HPDE6-E6E7 (cell line): Measurements from ENCODE around the gene ZBED2.
"Not testable (repeated sequence)": the region's sequence is repeated elsewhere in the genome, so short reads cannot be mapped to it uniquely, and the experiment has no call there.

Experiments used
- DNase-seq: peaks from one replicate; pipeline ENCODE4 v3.0.0; 2011; ENCODE audit warnings: missing footprints; ENCODE audit errors: extremely low spot score

Gene ZBED2

GRCh38 chr3:111571907-111572460, 23.2 kb downstream of the ZBED2 start:
- DNase-seq, result no peak

DNA sequence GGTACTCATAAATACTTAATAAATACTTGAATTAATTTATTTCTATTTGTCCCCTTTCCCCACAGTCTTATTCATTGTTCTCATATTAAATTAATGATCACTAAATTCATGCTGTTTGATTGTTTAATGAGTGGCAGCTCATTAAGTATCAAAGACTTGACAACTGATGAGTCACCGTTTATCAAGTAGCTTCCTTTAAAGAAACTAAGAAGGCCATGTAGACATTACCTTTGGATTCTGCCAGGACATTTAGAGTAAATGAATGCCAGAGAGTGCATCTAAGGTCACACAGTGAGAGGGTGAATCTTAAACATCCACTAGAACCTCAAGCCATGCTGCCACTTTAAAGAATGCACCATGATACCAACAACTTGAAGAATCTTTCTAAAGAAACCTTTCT, 23.9 kb downstream of the ZBED2 start:
- no peak for DNase-seq

DNA sequence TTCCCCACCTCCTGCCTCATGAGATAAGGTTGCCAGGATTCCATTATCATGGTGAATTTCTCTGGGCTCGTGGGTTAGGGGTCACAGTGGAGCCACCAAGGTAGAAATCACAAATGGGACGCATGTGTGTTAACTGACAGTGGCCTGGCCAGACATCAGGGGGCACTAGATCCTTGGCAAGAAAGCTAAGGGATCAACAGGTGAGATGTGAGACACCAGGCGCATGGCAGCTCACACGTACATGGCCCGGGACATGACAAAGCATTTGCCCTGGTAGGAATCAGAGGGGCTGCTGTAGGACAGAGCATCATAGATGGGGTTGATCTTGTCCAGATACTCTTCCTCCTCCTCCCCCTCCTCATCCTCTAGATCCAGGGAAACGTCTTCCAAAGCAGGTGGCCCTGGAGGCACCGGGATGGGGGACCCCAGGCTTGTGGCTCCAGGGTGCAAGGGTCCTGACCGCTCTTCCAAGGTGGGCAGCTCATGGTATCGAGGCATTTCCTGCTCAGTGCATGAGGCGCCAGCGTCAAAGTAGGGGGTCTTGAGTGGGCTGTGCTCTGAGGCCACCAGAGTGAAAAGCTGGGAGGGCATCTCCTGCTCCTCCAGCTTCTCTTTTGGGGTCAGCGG, 24.6 kb downstream of the ZBED2 start:
- no peak for DNase-seq

DNA sequence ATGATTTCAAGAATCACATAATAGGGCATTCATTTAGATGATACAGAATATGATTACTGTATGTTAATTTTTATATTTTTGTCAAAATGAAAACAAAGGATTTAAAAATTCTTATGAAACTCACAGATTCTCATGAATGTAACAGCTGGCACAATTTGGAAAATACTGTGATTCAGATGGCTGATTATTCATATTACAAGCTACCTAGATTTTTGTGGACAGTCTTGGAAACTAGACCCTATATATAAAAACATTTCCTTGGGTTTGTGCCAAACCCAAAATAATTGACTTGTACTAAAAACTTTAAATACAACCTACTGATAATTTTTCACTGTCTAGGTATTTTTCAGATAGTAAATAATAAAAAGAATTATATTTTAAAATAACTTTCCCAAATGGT, 26.2 kb downstream of the ZBED2 start:
- DNase-seq, result no peak

GRCh38 chr3:111568355-111568754, 26.8 kb downstream of the ZBED2 start:
- DNase-seq, result no peak

DNA sequence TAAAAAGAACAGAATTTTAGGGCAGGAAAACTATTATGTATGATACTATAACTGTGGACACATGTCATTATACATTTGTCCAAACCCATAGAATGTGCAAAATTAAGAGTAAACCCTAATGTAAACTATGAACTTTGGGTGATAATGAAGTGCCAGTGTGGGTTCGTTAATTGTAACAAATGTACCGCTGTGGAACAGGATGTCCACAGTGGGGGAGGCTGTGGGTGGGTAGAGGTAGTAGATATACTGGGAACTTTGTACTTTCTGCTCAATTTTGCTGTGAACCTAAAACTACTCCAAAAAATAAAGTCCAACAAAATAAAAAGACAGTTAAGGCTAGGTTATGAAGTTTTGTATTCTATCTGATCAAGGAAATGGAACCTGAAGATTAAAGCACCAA, 28.3 kb downstream of the ZBED2 start:
- no peak for DNase-seq

- DNase-seq, result not testable (repeated sequence)
Measured at GRCh38 chr3:111561902-111562301, 33.2 kb downstream of the ZBED2 start.

- DNase-seq, result no peak
Measured at GRCh38 chr3:111548756-111549155, 46.4 kb downstream of the ZBED2 start.

GRCh38 chr3:111548092-111548491, 47.1 kb downstream of the ZBED2 start:
- DNase-seq, result no peak

DNA sequence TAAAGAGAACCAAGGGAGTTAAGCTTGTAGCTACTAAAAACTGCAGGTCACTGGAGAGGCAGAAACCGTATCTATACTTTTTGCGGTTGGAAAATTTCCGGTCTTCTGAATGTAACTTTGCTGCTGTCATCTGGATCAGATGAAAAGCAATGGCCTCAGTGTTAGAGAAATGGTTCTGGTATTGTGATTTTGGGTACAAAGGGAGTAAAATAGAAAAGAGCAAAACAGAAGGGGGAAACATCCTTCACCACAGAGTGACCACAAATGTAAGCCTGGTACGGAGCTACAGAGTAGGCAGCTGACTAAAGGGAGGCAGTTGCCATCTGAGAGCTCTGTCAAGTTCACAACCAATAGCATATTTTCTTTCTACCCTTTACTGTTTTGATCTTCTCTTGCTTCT, 47.5 kb downstream of the ZBED2 start:
- DNase-seq, result no peak

DNA sequence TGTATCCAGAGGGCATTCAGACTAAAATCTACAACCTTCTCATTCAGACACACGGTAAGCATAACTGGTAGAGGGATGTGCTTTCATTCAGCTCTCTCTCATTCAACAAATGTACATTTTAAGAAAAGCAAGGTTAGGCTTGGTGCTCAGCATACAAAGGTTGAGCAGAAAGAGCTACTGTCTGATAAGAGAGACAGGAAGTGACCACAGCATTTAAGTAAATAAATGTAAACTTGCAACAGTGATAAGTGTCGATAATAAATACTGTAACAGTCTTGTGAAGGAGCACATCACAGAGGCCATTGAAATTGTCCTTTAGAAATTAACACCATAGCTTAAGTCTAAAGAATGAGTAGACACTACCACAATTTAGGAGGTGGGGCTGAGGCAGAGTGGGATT, 49.8 kb downstream of the ZBED2 start:
- DNase-seq, result no peak
